GM12891 (cell line): ENCODE measurements around the gene HECTD4.

ENCODE experiments used
- PAX5 ChIP-seq: IDR thresholded peaks from 2 replicates; pipeline ENCODE4 v1.6.1; 2011; ENCODE audit warnings: low read length, moderate library complexity, mild to moderate bottlenecking; ENCODE audit not compliant: insufficient read depth, severe bottlenecking
- POLR2A ChIP-seq: IDR thresholded peaks from 2 replicates; pipeline ENCODE4 v1.6.1; 2011; ENCODE audit warnings: low read depth, low read length, control low read depth
- POLR2AphosphoS5 ChIP-seq: IDR thresholded peaks from 2 replicates; pipeline ENCODE4 v1.6.1; 2011; ENCODE audit warnings: low read depth, low read length, control low read depth
- POU2F2 ChIP-seq: IDR thresholded peaks from 2 replicates; pipeline ENCODE4 v1.6.1; 2011; ENCODE audit warnings: low read depth, mild to moderate bottlenecking, control low read depth, low read length, moderate library complexity
- SPI1 ChIP-seq: IDR thresholded peaks from 2 replicates; pipeline ENCODE4 v1.6.1; 2011; ENCODE audit warnings: low read depth, low read length, control low read depth
- TAF1 ChIP-seq: IDR thresholded peaks from 2 replicates; pipeline ENCODE4 v1.6.1; 2011; ENCODE audit warnings: low read depth, low read length, control low read depth

DNA sequence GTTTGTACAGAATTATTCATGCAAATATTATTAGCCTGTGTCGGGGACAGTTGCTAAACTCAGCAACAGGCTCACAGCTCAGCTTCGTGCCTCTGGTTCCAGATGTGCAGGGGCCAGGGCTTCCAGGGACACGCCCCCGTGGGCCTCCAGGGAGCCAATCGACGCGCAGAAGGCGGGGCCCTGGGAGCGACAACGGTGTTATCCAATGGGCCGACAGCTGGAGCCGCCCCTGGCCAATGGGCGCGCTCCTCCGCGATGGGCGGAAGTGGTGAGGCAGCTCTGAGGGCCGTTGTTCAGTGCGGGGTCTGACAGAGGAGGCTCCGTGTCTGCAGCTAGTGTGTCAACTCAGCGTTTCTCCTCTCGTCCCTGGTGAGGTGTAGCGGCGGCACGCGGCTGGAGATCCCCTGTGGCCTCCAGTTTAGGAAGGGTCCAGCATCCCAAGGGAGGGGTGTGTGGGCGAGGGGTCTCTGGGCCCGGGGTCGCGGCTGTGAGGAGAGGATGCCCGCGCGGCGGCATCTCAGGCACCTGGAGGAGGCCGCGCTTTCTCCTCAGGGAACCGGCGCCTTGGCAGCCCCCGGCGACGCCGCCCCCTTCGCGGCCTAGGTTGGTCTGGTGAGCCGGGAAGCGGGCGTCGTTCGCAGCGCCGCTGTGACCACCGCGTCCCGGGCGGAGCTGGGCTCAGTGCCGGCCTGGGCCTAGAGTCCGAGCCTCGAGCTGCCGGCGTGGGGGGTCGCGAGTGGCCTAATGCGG is 256.8 kb downstream of the HECTD4 start, which contains the start of gene TRAFD1:
- TF ChIP-seq TAF1: peak; percentile 95
- peak; percentile 99 for TF ChIP-seq POLR2A
- TF ChIP-seq POLR2AphosphoS5: peak; percentile 99
- peak; percentile 78; the same call in 1 of the 2 replicates for TF ChIP-seq POU2F2
- peak; percentile 70 for TF ChIP-seq SPI1
- peak; percentile 1 for TF ChIP-seq PAX5
